HCT116 (cell line): ENCODE data around the gene HHAT. TPM values are rescaled to one million over a fixed set of nuclear protein-coding genes. Genes with fewer than 3 reads are reported as not detected.

ENCODE experiments used
- ATAC-seq: fragments of 200-7000 bp; cut with Tn5 transposase; 2 replicates; pipeline ENCODE4 v1.9.1; 2020; ENCODE audit warnings: mild to moderate bottlenecking, moderate library complexity
- BruUV-seq: library from RNA; stranded (reverse); fragments of 400-500 nt; replicated peaks from 2 replicates; lab custom pipeline; 2021; lab: Mats Ljungman, UMichigan
- CTCF ChIA-PET: fragments of 300-600 bp; sonication (Branson Sonifier 250); formaldehyde crosslinking; loops from one replicate; lab custom pipeline; 2021; ENCODE audit warnings: antibody characterized with exemption; lab: Charles Lee
- POLR2A ChIA-PET: fragments of 300-600, 350-600 bp; sonication (Branson Sonifier 250); formaldehyde crosslinking; loops from one replicate; lab custom pipeline; 2021; ENCODE audit warnings: antibody characterized with exemption; lab: Charles Lee
- RAD21 ChIA-PET, 2 experiments: fragments of 300-600 bp; sonication (Branson Sonifier 250); formaldehyde crosslinking; loops; one replicate each; lab custom pipeline; 2023; ENCODE audit warnings: low total read pairs in 2 of 2; ENCODE audit not compliant: uncharacterized antibody in 2 of 2, unreplicated experiment in 2 of 2, low non-redundant PET in 1 of 2; lab: Charles Lee
- DNase-seq: peaks from one replicate; pipeline ENCODE4 v3.0.0-alpha.2; 2010; ENCODE audit warnings: low read depth, low spot score
- H2AFZ ChIP-seq: fragments of 200-600 bp; shearing (Covaris generic), sonication (generic); 2 replicates; pipeline ENCODE4 v1.6.1; 2017; ENCODE audit warnings: low read depth, mixed run types, mixed read lengths, antibody characterized with exemption, low read length; ENCODE audit not compliant: poor library complexity, severe bottlenecking
- H3K27ac ChIP-seq: 2 replicates; pipeline ENCODE4 v1.5.1; 2012; ENCODE audit warnings: low read depth, low read length
- H3K27me3 ChIP-seq: fragments of 200-600 bp; sonication (generic); 2 replicates; pipeline ENCODE4 v1.6.1; 2016; ENCODE audit warnings: mixed run types, low read length, mixed read lengths; ENCODE audit not compliant: insufficient read depth
- H3K36me3 ChIP-seq, 2 experiments: fragments of 200-500 bp in 1 of 2; fragments of 200-600 bp in 1 of 2; sonication (Bioruptor generic) in 1 of 2; sonication (generic) in 1 of 2; 2 replicates each; pipeline versions ENCODE4 v1.5.1 to v1.6.1; 2014 to 2016; ENCODE audit warnings: low read length in 2 of 2, inconsistent platforms in 1 of 2, mixed read lengths in 1 of 2, mixed run types in 1 of 2; ENCODE audit not compliant: insufficient read depth in 2 of 2, control insufficient read depth in 1 of 2
- H3K4me1 ChIP-seq, 2 experiments: fragments of 200-600 bp in 1 of 2; sonication (generic) in 1 of 2; 2 replicates each; pipeline versions ENCODE4 v1.5.1 to v1.6.1; 2012 to 2017; ENCODE audit warnings: low read length in 2 of 2, inconsistent platforms in 1 of 2, mild to moderate bottlenecking in 1 of 2, mixed read lengths in 1 of 2, mixed run types in 1 of 2, moderate library complexity in 1 of 2; ENCODE audit not compliant: insufficient read depth in 2 of 2, control insufficient read depth in 1 of 2
- H3K4me2 ChIP-seq: fragments of 200-600 bp; sonication (generic); 2 replicates; pipeline ENCODE4 v1.6.1; 2017; ENCODE audit warnings: mixed run types, low read length, mixed read lengths
- H3K4me3 ChIP-seq, 2 experiments: fragments of 200-600 bp in 1 of 2; sonication (generic) in 1 of 2; replicated peaks in 1 of 2; 2 replicates each; pipeline ENCODE4 v1.5.1; 2011 to 2016; ENCODE audit warnings: low read length in 2 of 2, control low read depth in 1 of 2, low read depth in 1 of 2, mild to moderate bottlenecking in 1 of 2, mixed read lengths in 1 of 2, mixed run types in 1 of 2
- H3K79me2 ChIP-seq: fragments of 200-600 bp; sonication (generic); 2 replicates; pipeline ENCODE4 v1.6.1; 2017; ENCODE audit warnings: mild to moderate bottlenecking, mixed run types, low read length, moderate library complexity, mixed read lengths; ENCODE audit not compliant: insufficient read depth
- H3K9ac ChIP-seq: fragments of 200-600 bp; sonication (generic); 2 replicates; pipeline ENCODE4 v1.6.1; 2016; ENCODE audit warnings: low read length, mixed read lengths
- H3K9me2 ChIP-seq: fragments of 200-600 bp; sonication (generic), shearing (Covaris generic); 2 replicates; pipeline ENCODE4 v1.6.1; 2017; ENCODE audit warnings: mixed run types, mild to moderate bottlenecking, moderate library complexity; ENCODE audit not compliant: insufficient read depth
- H3K9me3 ChIP-seq, 2 experiments: fragments of 200-500 bp in 1 of 2; fragments of 200-600 bp in 1 of 2; sonication (Bioruptor generic) in 1 of 2; sonication (generic) in 1 of 2; 2 replicates each; pipeline ENCODE4 v1.6.1; 2014 to 2017; ENCODE audit warnings: low read length in 2 of 2, mixed read lengths in 2 of 2, inconsistent platforms in 1 of 2, low read depth in 1 of 2, mild to moderate bottlenecking in 1 of 2, mixed run types in 1 of 2, moderate library complexity in 1 of 2; ENCODE audit not compliant: control insufficient read depth in 1 of 2, insufficient read depth in 1 of 2
- H4K20me1 ChIP-seq: fragments of 200-600 bp; sonication (generic), shearing (Covaris generic); 2 replicates; pipeline ENCODE4 v1.6.1; 2017; ENCODE audit warnings: mixed run types, mild to moderate bottlenecking, moderate library complexity; ENCODE audit not compliant: insufficient read depth
- ATF3 ChIP-seq: IDR thresholded peaks from 2 replicates; pipeline ENCODE4 v1.6.1; 2012
- CBX3 ChIP-seq: IDR thresholded peaks from 2 replicates; pipeline ENCODE4 v1.6.1; 2012; ENCODE audit warnings: low read depth
- CEBPB ChIP-seq: IDR thresholded peaks from 2 replicates; pipeline ENCODE4 v1.6.1; 2012; ENCODE audit warnings: low read depth
- CTCF ChIP-seq, 3 experiments: fragments of 200-600 bp in 1 of 3; sonication (generic) in 1 of 3; IDR thresholded peaks in 2 of 3; conservative IDR thresholded peaks in 1 of 3; 2 replicates each; pipeline ENCODE4 v1.5.1; 2012 to 2017; ENCODE audit warnings: low read depth in 2 of 3, low read length in 2 of 3, antibody characterized with exemption in 1 of 3, borderline replicate concordance in 1 of 3, control low read depth in 1 of 3, mild to moderate bottlenecking in 1 of 3, mixed read lengths in 1 of 3, mixed run types in 1 of 3, moderate library complexity in 1 of 3; ENCODE audit not compliant: insufficient read depth in 1 of 3
- EGR1 ChIP-seq: IDR thresholded peaks from 2 replicates; pipeline ENCODE4 v1.6.1; 2012; ENCODE audit warnings: low read depth
- EZH2 ChIP-seq: fragments of 200-600 bp; sonication (generic); IDR thresholded peaks from 2 replicates; pipeline ENCODE4 v1.6.1; 2017; ENCODE audit warnings: antibody characterized with exemption, mixed run types
- EZH2phosphoT487 ChIP-seq: fragments of 200-600 bp; IDR thresholded peaks from 2 replicates; pipeline ENCODE4 v1.6.1; 2018; ENCODE audit warnings: antibody characterized with exemption, borderline replicate concordance
- JUND ChIP-seq: IDR thresholded peaks from 2 replicates; pipeline ENCODE4 v1.6.1; 2012
- POLR2A ChIP-seq: IDR thresholded peaks from 2 replicates; pipeline ENCODE4 v1.7.0; 2011; ENCODE audit warnings: borderline replicate concordance; ENCODE audit not compliant: insufficient read depth, insufficient read length; ENCODE audit errors: extremely low read depth
- POLR2AphosphoS5 ChIP-seq: IDR thresholded peaks from 2 replicates; pipeline ENCODE4 v1.6.1; 2011; ENCODE audit warnings: mild to moderate bottlenecking, low read depth, low read length, moderate library complexity
- REST ChIP-seq: IDR thresholded peaks from 2 replicates; pipeline ENCODE4 v1.6.1; 2012; ENCODE audit warnings: low read depth
- SIN3A ChIP-seq: IDR thresholded peaks from 2 replicates; pipeline ENCODE4 v1.6.1; 2012; ENCODE audit warnings: low read depth
- SP1 ChIP-seq: IDR thresholded peaks from 2 replicates; pipeline ENCODE4 v1.6.1; 2012; ENCODE audit warnings: low read depth
- TCF7L2 ChIP-seq: IDR thresholded peaks from 2 replicates; pipeline ENCODE4 v1.7.0; 2011; ENCODE audit warnings: borderline replicate concordance, inconsistent platforms; ENCODE audit not compliant: insufficient read depth, insufficient read length; ENCODE audit errors: extremely low read depth
- YY1 ChIP-seq: IDR thresholded peaks from 2 replicates; pipeline ENCODE4 v1.6.1; 2011; ENCODE audit warnings: low read length, low read depth, moderate library complexity, mild to moderate bottlenecking; ENCODE audit not compliant: insufficient replicate concordance; ENCODE audit errors: extremely low read depth
- ZNF274 ChIP-seq: fragments of 200-500 bp; sonication (Bioruptor generic); IDR thresholded peaks from 2 replicates; pipeline ENCODE4 v1.6.1; 2014; ENCODE audit warnings: mild to moderate bottlenecking, low read depth, low read length, inconsistent platforms
- intact Hi-C: fragments of 100-400 bp; cut with micrococcal nuclease; formaldehyde crosslinking; loops from 2 replicates; pipeline ENCODE4 v1.10.0; 2022
- total RNA-seq: library from RNA; stranded (reverse); gene quantifications from one replicate; pipeline ENCODE4 v1.2.1, GENCODE V29; 2021; ENCODE audit not compliant: unreplicated experiment

Gene HHAT
- total RNA-seq, 1 experiment from 2014 or later = 2.7 TPM

GRCh38 chr1:210700083-210700482 lies 371.4 kb downstream of the HHAT start:
- ChIA-PET CTCF (no interaction called here), POLR2A (no interaction called here), RAD21 (interaction anchor here in 1 of 2 experiments (0.6 kb wide), 1 partner anchor 339 kb away, joined by 3 read pairs; no protein-coding TSS in a partner anchor)
- H3K4me3 ChIP-seq = no peak overlapping the region
- H3K4me2 ChIP-seq = no peak overlapping the region
- no peak overlapping the region for H3K27ac ChIP-seq
- H3K9me3 ChIP-seq = no peaks in the 10 kb centered on the region
- no peaks in the 10 kb centered on the region for H3K79me2 ChIP-seq
- H3K4me1 ChIP-seq = no peaks in the 10 kb centered on the region
- BruUV-seq = no TSS peak
- intact Hi-C loops = no loop called here
- TF ChIP-seq CEBPB (no peak), REST (no peak), EZH2phosphoT487 (no peak), SP1 (no peak), TCF7L2 (no peak), CBX3 (no peak), POLR2A (no peak)
- no peaks in the 10 kb centered on the region for H3K36me3 ChIP-seq
- H3K9ac ChIP-seq = no peak overlapping the region
- no peak for ATAC-seq
- no peak overlapping the region for H2AFZ ChIP-seq
- DNase-seq = no peak
- H3K27me3 ChIP-seq = peaks cover 34% of the 10 kb centered on the region
- H3K9me2 ChIP-seq = no peaks in the 10 kb centered on the region
- no peaks in the 10 kb centered on the region for H4K20me1 ChIP-seq

- H3K27ac ChIP-seq = no peak overlapping the region
- peaks cover 34% of the 10 kb centered on the region for H3K27me3 ChIP-seq
- BruUV-seq = no TSS peak
- no peaks in the 10 kb centered on the region for H3K79me2 ChIP-seq
- H3K9me2 ChIP-seq = no peaks in the 10 kb centered on the region
- no peaks in the 10 kb centered on the region for H3K36me3 ChIP-seq
- H3K9ac ChIP-seq = no peak overlapping the region
- H4K20me1 ChIP-seq = no peaks in the 10 kb centered on the region
- intact Hi-C loops = no loop called here
- RAD21 ChIA-PET = no interaction called here
- no peak overlapping the region for H3K4me2 ChIP-seq
- CTCF ChIA-PET = no interaction called here
- DNase-seq (no peak), ATAC-seq (no peak)
- no peak overlapping the region for H3K4me3 ChIP-seq
- no peaks in the 10 kb centered on the region for H3K4me1 ChIP-seq
- POLR2A ChIA-PET = no interaction called here
- H3K9me3 ChIP-seq = no peaks in the 10 kb centered on the region
- H2AFZ ChIP-seq = no peak overlapping the region
- no peak for TF ChIP-seq CTCF (IDR thresholded peaks at IDR 0.05 in 2 of 3, conservative IDR thresholded peaks at IDR 0.05 in 1 of 3; ENCODE audit: borderline replicate concordance in 1 of 3, insufficient read depth in 1 of 3, low read depth in 2 of 3, low read length in 2 of 3)
- TF ChIP-seq SP1 = no peak
- TF ChIP-seq JUND = no peak
- TF ChIP-seq ATF3 = no peak
- no peak for TF ChIP-seq EZH2
- no peak for TF ChIP-seq ZNF274
- no peak for TF ChIP-seq TCF7L2
- no peak for TF ChIP-seq POLR2A
- TF ChIP-seq CBX3 = no peak
- TF ChIP-seq YY1 = no peak
- no peak for TF ChIP-seq POLR2AphosphoS5
- no peak for TF ChIP-seq EGR1
- no peak for TF ChIP-seq SIN3A
Measured at GRCh38 chr1:210700511-210700910, 371.8 kb downstream of the HHAT start.
